Prostate gland (tissue), 2 donors: ENCODE measurements around the gene ARHGAP19.

Source experiments
- POLR2AphosphoS5 ChIP-seq: sonication (generic); formaldehyde crosslinking; IDR thresholded peaks from one replicate; pipeline ENCODE4 v1.6.1; 2017; ENCODE audit warnings: antibody characterized with exemption
- TF ChIP-seq, protein P1 (sequence below), 4 experiments: fragments of 200-600 bp in 2 of 4; fragments of 450-650 bp in 2 of 4; sonication (generic) in 2 of 4; IDR thresholded peaks; 1 replicate in 3 of 4; 2 replicates in 1 of 4; pipeline ENCODE4 v1.5.1; 2016 to 2019; ENCODE audit warnings: antibody characterized with exemption in 4 of 4, mild to moderate bottlenecking in 2 of 4, moderate library complexity in 2 of 4

- TF ChIP-seq, protein P1, sequence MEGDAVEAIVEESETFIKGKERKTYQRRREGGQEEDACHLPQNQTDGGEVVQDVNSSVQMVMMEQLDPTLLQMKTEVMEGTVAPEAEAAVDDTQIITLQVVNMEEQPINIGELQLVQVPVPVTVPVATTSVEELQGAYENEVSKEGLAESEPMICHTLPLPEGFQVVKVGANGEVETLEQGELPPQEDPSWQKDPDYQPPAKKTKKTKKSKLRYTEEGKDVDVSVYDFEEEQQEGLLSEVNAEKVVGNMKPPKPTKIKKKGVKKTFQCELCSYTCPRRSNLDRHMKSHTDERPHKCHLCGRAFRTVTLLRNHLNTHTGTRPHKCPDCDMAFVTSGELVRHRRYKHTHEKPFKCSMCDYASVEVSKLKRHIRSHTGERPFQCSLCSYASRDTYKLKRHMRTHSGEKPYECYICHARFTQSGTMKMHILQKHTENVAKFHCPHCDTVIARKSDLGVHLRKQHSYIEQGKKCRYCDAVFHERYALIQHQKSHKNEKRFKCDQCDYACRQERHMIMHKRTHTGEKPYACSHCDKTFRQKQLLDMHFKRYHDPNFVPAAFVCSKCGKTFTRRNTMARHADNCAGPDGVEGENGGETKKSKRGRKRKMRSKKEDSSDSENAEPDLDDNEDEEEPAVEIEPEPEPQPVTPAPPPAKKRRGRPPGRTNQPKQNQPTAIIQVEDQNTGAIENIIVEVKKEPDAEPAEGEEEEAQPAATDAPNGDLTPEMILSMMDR (IDR thresholded peaks at IDR 0.05), result no peak
- TF ChIP-seq POLR2AphosphoS5, result no peak
Observed at GRCh38 chr10:97279121-97279815, 13.2 kb downstream of the ARHGAP19 start.
